Measurements from ENCODE around the gene ITGAL.

GRCh38 chr16:30429418-30429677 lies 43.2 kb upstream of the ITGAL start:
- TF ChIP-seq CTCF (IDR thresholded peaks at IDR 0.05): no peak
- TF ChIP-seq POLR2A (IDR thresholded peaks at IDR 0.05): no peak

Data from testis (tissue), 2 donors.